ENCODE measurements around the gene PLPP1. TPM values are rescaled to one million over a fixed set of nuclear protein-coding genes. Genes with fewer than 3 reads are reported as not detected.

The PLPP1 gene
- total RNA-seq, 2 donors from 2014 or later, result 10.8 to 12.5 TPM

Other genes starting within 250 kb of the PLPP1 start
- 10 to 100 TPM; 10.2 to 10.8 TPM for gene DHX29, start 227.3 kb downstream of the PLPP1 start, total RNA-seq
- gene MTREX, start 227.0 kb downstream of the PLPP1 start, total RNA-seq, result 10 to 100 TPM; 73.4 to 99.2 TPM
- gene SLC38A9, start 177.4 kb upstream of the PLPP1 start, total RNA-seq, result 10 to 100 TPM; 17.9 to 19.5 TPM
- gene DDX4, start 203.1 kb upstream of the PLPP1 start, total RNA-seq, result not detected